Stimulated activated naive CD8-positive, alpha-beta T cell treated with anti-CD3 and anti-CD28 coated beads, Interleukin-15, Interleukin-2, amounts not matched to agents 100 ng/mL and 50 ng/mL, for 24 hours (primary cell): ENCODE measurements around the gene PI4K2A.
A peak's percentile ranks its signal among the peaks of the same experiment; 100 is the strongest.

Experiments
- H3K27ac Mint-ChIP-seq: one replicate; pipeline ENCODE4 v1.8.0; 2021; ENCODE audit warnings: mild to moderate bottlenecking, mixed read lengths
- H3K27me3 Mint-ChIP-seq: one replicate; pipeline ENCODE4 v1.8.0; 2021; ENCODE audit warnings: mixed read lengths
- H3K36me3 Mint-ChIP-seq: one replicate; pipeline ENCODE4 v1.8.0; 2021; ENCODE audit warnings: low read depth, mixed read lengths
- H3K4me1 Mint-ChIP-seq: one replicate; pipeline ENCODE4 v1.8.0; 2021; ENCODE audit warnings: low read depth, mixed read lengths
- H3K4me3 Mint-ChIP-seq: one replicate; pipeline ENCODE4 v1.8.0; 2021; ENCODE audit warnings: mild to moderate bottlenecking, mixed read lengths
- H3K9me3 Mint-ChIP-seq: one replicate; pipeline ENCODE4 v1.8.0; 2021; ENCODE audit warnings: mixed read lengths

The PI4K2A gene

GRCh38 chr10:97640174-97640867 lies at the start of gene PI4K2A:
Gene PI4K2A (plus strand): TSS chr10:97640671. CDS start chr10:97640743, 72 bp downstream.
- H3K36me3 Mint-ChIP-seq: peaks cover 18% of the 10 kb centered on the region
- H3K4me3 Mint-ChIP-seq: peak within 1 kb of the TSS; percentile 95
- H3K9me3 Mint-ChIP-seq: no peaks in the 10 kb centered on the region
- H3K4me1 Mint-ChIP-seq: peaks cover 22% of the 10 kb centered on the region
- no peaks in the 10 kb centered on the region for H3K27me3 Mint-ChIP-seq
- H3K27ac Mint-ChIP-seq: peak within 1 kb of the TSS; percentile 81

- H3K4me3 Mint-ChIP-seq: no peak overlapping the region
- H3K27me3 Mint-ChIP-seq: no peaks in the 10 kb centered on the region
- no peaks in the 10 kb centered on the region for H3K36me3 Mint-ChIP-seq
- no peaks in the 10 kb centered on the region for H3K4me1 Mint-ChIP-seq
- H3K27ac Mint-ChIP-seq: no peak overlapping the region
- H3K9me3 Mint-ChIP-seq: no peaks in the 10 kb centered on the region
Measured at GRCh38 chr10:97590748-97591495, 49.5 kb upstream of the PI4K2A start.

- no peaks in the 10 kb centered on the region for H3K36me3 Mint-ChIP-seq
- no peaks in the 10 kb centered on the region for H3K4me1 Mint-ChIP-seq
- no peak overlapping the region for H3K27ac Mint-ChIP-seq
- H3K9me3 Mint-ChIP-seq: no peaks in the 10 kb centered on the region
- H3K27me3 Mint-ChIP-seq: no peaks in the 10 kb centered on the region
- H3K4me3 Mint-ChIP-seq: no peak overlapping the region
Measured at GRCh38 chr10:97593421-97593820, 47.0 kb upstream of the PI4K2A start.

- H3K4me3 Mint-ChIP-seq: no peak overlapping the region
- H3K36me3 Mint-ChIP-seq: no peaks in the 10 kb centered on the region
- no peaks in the 10 kb centered on the region for H3K27me3 Mint-ChIP-seq
- no peaks in the 10 kb centered on the region for H3K4me1 Mint-ChIP-seq
- no peak overlapping the region for H3K27ac Mint-ChIP-seq
- no peaks in the 10 kb centered on the region for H3K9me3 Mint-ChIP-seq
Measured at GRCh38 chr10:97596101-97597082, 44.1 kb upstream of the PI4K2A start.

- Mint-ChIP-seq H3K36me3 (no peaks in the 10 kb centered on the region), H3K9me3 (no peaks in the 10 kb centered on the region), H3K4me1 (no peaks in the 10 kb centered on the region), H3K4me3 (no peak overlapping the region), H3K27me3 (no peaks in the 10 kb centered on the region), H3K27ac (no peak overlapping the region)
Measured at GRCh38 chr10:97597778-97598177, 42.7 kb upstream of the PI4K2A start.

- Mint-ChIP-seq H3K27ac (no peak overlapping the region), H3K27me3 (no peaks in the 10 kb centered on the region), H3K4me3 (no peak overlapping the region)
Measured at GRCh38 chr10:97598407-97599271, 41.8 kb upstream of the PI4K2A start.

GRCh38 chr10:97599272-97599619 lies 41.2 kb upstream of the PI4K2A start:
- H3K27me3 Mint-ChIP-seq: no peaks in the 10 kb centered on the region
- no peaks in the 10 kb centered on the region for H3K4me1 Mint-ChIP-seq
- no peak overlapping the region for H3K27ac Mint-ChIP-seq
- no peaks in the 10 kb centered on the region for H3K36me3 Mint-ChIP-seq
- H3K9me3 Mint-ChIP-seq: no peaks in the 10 kb centered on the region
- H3K4me3 Mint-ChIP-seq: no peak overlapping the region

More at GRCh38 chr10:97598407-97599271, 41.8 kb upstream of the PI4K2A start:
- Mint-ChIP-seq H3K36me3 (no peaks in the 10 kb centered on the region), H3K4me1 (no peaks in the 10 kb centered on the region), H3K9me3 (no peaks in the 10 kb centered on the region)

GRCh38 chr10:97600616-97601015 lies 39.9 kb upstream of the PI4K2A start:
- H3K4me3 Mint-ChIP-seq: no peak overlapping the region
- no peaks in the 10 kb centered on the region for H3K27me3 Mint-ChIP-seq

GRCh38 chr10:97601268-97602215 lies 38.9 kb upstream of the PI4K2A start:
- Mint-ChIP-seq H3K27ac (no peak overlapping the region), H3K4me3 (no peak overlapping the region), H3K27me3 (no peaks in the 10 kb centered on the region), H3K36me3 (no peaks in the 10 kb centered on the region), H3K4me1 (no peaks in the 10 kb centered on the region), H3K9me3 (no peaks in the 10 kb centered on the region)

More at GRCh38 chr10:97600616-97601015, 39.9 kb upstream of the PI4K2A start:
- Mint-ChIP-seq H3K9me3 (no peaks in the 10 kb centered on the region), H3K36me3 (no peaks in the 10 kb centered on the region), H3K4me1 (no peaks in the 10 kb centered on the region), H3K27ac (no peak overlapping the region)

GRCh38 chr10:97607095-97607636 lies 33.3 kb upstream of the PI4K2A start:
- Mint-ChIP-seq H3K27me3 (no peaks in the 10 kb centered on the region), H3K4me3 (no peak overlapping the region), H3K9me3 (no peaks in the 10 kb centered on the region), H3K36me3 (no peaks in the 10 kb centered on the region), H3K27ac (no peak overlapping the region), H3K4me1 (no peaks in the 10 kb centered on the region)

- Mint-ChIP-seq H3K4me3 (no peak overlapping the region), H3K27ac (no peak overlapping the region), H3K36me3 (no peaks in the 10 kb centered on the region), H3K9me3 (no peaks in the 10 kb centered on the region), H3K27me3 (no peaks in the 10 kb centered on the region), H3K4me1 (no peaks in the 10 kb centered on the region)
Measured at GRCh38 chr10:97608991-97609561, 31.4 kb upstream of the PI4K2A start.

- no peaks in the 10 kb centered on the region for H3K9me3 Mint-ChIP-seq
Measured at GRCh38 chr10:97611473-97611872, 29.0 kb upstream of the PI4K2A start.

GRCh38 chr10:97612386-97612785 lies 28.1 kb upstream of the PI4K2A start:
- Mint-ChIP-seq H3K4me1 (no peaks in the 10 kb centered on the region), H3K36me3 (no peaks in the 10 kb centered on the region), H3K27me3 (no peaks in the 10 kb centered on the region), H3K27ac (no peak overlapping the region), H3K9me3 (no peaks in the 10 kb centered on the region), H3K4me3 (no peak overlapping the region)

More at GRCh38 chr10:97611473-97611872, 29.0 kb upstream of the PI4K2A start:
- Mint-ChIP-seq H3K4me1 (no peaks in the 10 kb centered on the region), H3K4me3 (no peak overlapping the region), H3K27me3 (no peaks in the 10 kb centered on the region), H3K36me3 (no peaks in the 10 kb centered on the region), H3K27ac (no peak overlapping the region)
